K562 (cell line): ENCODE data around the gene ARMC8. TPM values are rescaled to one million over a fixed set of nuclear protein-coding genes. Genes with fewer than 3 reads are reported as not detected.

Experiments used
- ATAC-seq: fragments of 200-7000 bp; cut with Tn5 transposase; 3 replicates; pipeline ENCODE4 v1.9.1; 2020; ENCODE audit warnings: moderate library complexity
- BruUV-seq: library from RNA; stranded (reverse); fragments of 400-500 nt; replicated peaks from 2 replicates; lab custom pipeline; 2021; lab: Mats Ljungman, UMichigan
- CTCF ChIA-PET: fragments of 300-600 bp; formaldehyde crosslinking; extraction: SDS; loops from one replicate; lab custom pipeline; 2021; ENCODE audit warnings: low intra/inter-chr PET ratio; lab: Yijun Ruan, JAX
- POLR2A ChIA-PET: fragments of 300-600, 350-650 bp; sonication (Branson Sonifier 250); formaldehyde crosslinking; extraction: SDS; loops from one replicate; lab custom pipeline; 2021; ENCODE audit warnings: antibody characterized with exemption, inconsistent platforms; lab: Yijun Ruan, JAX
- DNase-seq, 4 experiments: peaks; one replicate each; pipeline versions ENCODE4 v3.0.0 to v3.0.0-alpha.2; 2011 to 2018; ENCODE audit warnings: low spot score in 3 of 4, mixed read lengths in 3 of 4; ENCODE audit errors: extremely low read depth in 1 of 4
- FAIRE-seq: peaks from 2 replicates; lab custom pipeline; 2011; peaks lifted over from hg19 to GRCh38; lab: Jason Lieb, UNC
- H2AFZ ChIP-seq: 2 replicates; pipeline ENCODE4 v1.6.0; 2011; ENCODE audit warnings: low read depth, low read length, control low read depth, inconsistent platforms
- H3K27ac ChIP-seq: fragments of 200-600 bp; 3 replicates; pipeline ENCODE4 v1.8.0; 2011; ENCODE audit warnings: low read depth, mild to moderate bottlenecking, control low read depth, inconsistent platforms, low read length, moderate library complexity, mixed read lengths; ENCODE audit errors: extremely low read depth
- H3K27me3 ChIP-seq, 2 experiments: fragments of 300-600 bp in 1 of 2; 2 replicates in 1 of 2; 3 replicates in 1 of 2; pipeline versions ENCODE4 v1.6.0 to v1.8.0; 2011; ENCODE audit warnings: inconsistent platforms in 2 of 2, low read length in 2 of 2, mild to moderate bottlenecking in 1 of 2, mixed read lengths in 1 of 2, moderate library complexity in 1 of 2; ENCODE audit not compliant: control insufficient read depth in 2 of 2, insufficient read depth in 2 of 2
- H3K36me3 ChIP-seq: fragments of 300-600 bp; 3 replicates; pipeline ENCODE4 v1.8.0; 2011; ENCODE audit warnings: mild to moderate bottlenecking, low read length, inconsistent platforms; ENCODE audit not compliant: control insufficient read depth, insufficient read depth
- H3K4me1 ChIP-seq, 2 experiments: fragments of 200-600 bp in 1 of 2; replicated peaks in 1 of 2; 2 replicates in 1 of 2; 3 replicates in 1 of 2; pipeline versions ENCODE4 v1.5.1 to v1.8.0; 2011; ENCODE audit warnings: inconsistent platforms in 2 of 2, low read length in 2 of 2, mild to moderate bottlenecking in 1 of 2, mixed read lengths in 1 of 2, moderate library complexity in 1 of 2; ENCODE audit not compliant: control insufficient read depth in 2 of 2, insufficient read depth in 2 of 2
- H3K4me2 ChIP-seq: 2 replicates; pipeline ENCODE4 v1.6.1; 2011; ENCODE audit warnings: low read length, control low read depth, inconsistent platforms, mixed read lengths; ENCODE audit not compliant: insufficient read depth
- H3K4me3 ChIP-seq: fragments of 200-600 bp; sonication (generic), shearing (Covaris generic); 2 replicates; pipeline ENCODE4 v1.5.1; 2016; ENCODE audit warnings: control low read depth, inconsistent platforms
- H3K79me2 ChIP-seq: fragments of 200-600 bp; 3 replicates; pipeline ENCODE4 v1.8.0; 2011; ENCODE audit warnings: low read length, inconsistent platforms; ENCODE audit not compliant: control insufficient read depth, insufficient read depth
- H3K9ac ChIP-seq, 2 experiments: 2 replicates each; pipeline versions ENCODE4 v1.6.0 to v1.6.1; 2011; ENCODE audit warnings: low read depth in 2 of 2, low read length in 2 of 2, control low read depth in 1 of 2, inconsistent platforms in 1 of 2, mild to moderate bottlenecking in 1 of 2, mixed read lengths in 1 of 2; ENCODE audit not compliant: insufficient read depth in 1 of 2
- H3K9me1 ChIP-seq: one replicate; pipeline ENCODE4 v1.6.0; 2011; ENCODE audit warnings: inconsistent platforms, mild to moderate bottlenecking, low read length, moderate library complexity; ENCODE audit not compliant: control insufficient read depth, insufficient read depth
- H3K9me3 ChIP-seq: replicated peaks from 2 replicates; pipeline ENCODE4 v1.5.1; 2011; ENCODE audit warnings: low read depth, low read length, inconsistent platforms; ENCODE audit not compliant: control insufficient read depth, insufficient read depth
- H4K20me1 ChIP-seq: replicated peaks from 2 replicates; pipeline ENCODE4 v1.6.1; 2011; ENCODE audit warnings: low read length, inconsistent platforms, mixed read lengths; ENCODE audit not compliant: control insufficient read depth, insufficient read depth
- PHB ChIP-seq: fragments of 250-450 bp; sonication (Bioruptor Pico); IDR thresholded peaks from 2 replicates; pipeline ENCODE4 v1.5.0; 2021
- SMAD3 ChIP-seq: fragments of 450-650 bp; formaldehyde crosslinking; conservative IDR thresholded peaks from 2 replicates; pipeline ENCODE4 v1.4.0; 2020; ENCODE audit warnings: mild to moderate bottlenecking
- ZNF668 ChIP-seq: fragments of 250-450 bp; sonication (Bioruptor Pico); IDR thresholded peaks from 2 replicates; pipeline ENCODE4 v1.8.0; 2022; ENCODE audit warnings: mild to moderate bottlenecking, inconsistent platforms
- WGBS: fragments of 100-300 bp; shearing (Covaris generic); methylation state at CpG from one replicate; pipeline ENCODE4 v1.1.6; 2016; ENCODE audit warnings: low coverage, mixed read lengths; ENCODE audit not compliant: insufficient coverage; ENCODE audit errors: missing lambda C conversion rate; 5-methylcytosine and 5-hydroxymethylcytosine counted together
- in situ Hi-C: fragments of 300-500 bp; cut with MboI; formaldehyde crosslinking; loops from 4 replicates; pipeline ENCODE4 v1.15.0; 2018; ENCODE audit warnings: inconsistent platforms, mixed read lengths
- intact Hi-C: fragments of 100-400 bp; cut with micrococcal nuclease; formaldehyde crosslinking; loops from 2 replicates; pipeline ENCODE4 v1.14.2; 2022
- polyA plus RNA-seq, 8 experiments: library from polyadenylated mRNA; depleted of rRNA in 4 of 8; stranded (reverse) in 5 of 8; unstranded in 3 of 8; fragments of >200 nt; fragmentation: Nextera tagmentation in 2 of 8; fragmentation: Illumina TruSeq in 1 of 8; extraction: Ambion mirVana in 2 of 8; extraction: Trizol in 1 of 8; gene quantifications; 2 replicates each; pipeline versions ENCODE4 v1.2.1 to v1.2.3, GENCODE V29; 2011 to 2014; ENCODE audit warnings: inconsistent platforms in 1 of 8, missing spikeins in 1 of 8
- total RNA-seq, 7 experiments: library from RNA; depleted of rRNA in 6 of 7; stranded (reverse); fragments of >200 nt in 6 of 7; fragmentation: Illumina TruSeq in 2 of 7; extraction: Trizol in 2 of 7; gene quantifications; 2 replicates each; pipeline versions ENCODE4 v1.2.1 to v1.2.3, GENCODE V29; 2011 to 2021; ENCODE audit warnings: low replicate concordance in 1 of 7
- TF ChIP-seq, protein P1 (sequence below): sonication (generic); formaldehyde crosslinking; IDR thresholded peaks from 2 replicates; pipeline ENCODE4 v1.8.0; 2022; ENCODE audit warnings: mild to moderate bottlenecking, missing genetic modification reagents
- TF ChIP-seq, protein P2 (sequence below): fragments of 450-650 bp; conservative IDR thresholded peaks from 2 replicates; pipeline ENCODE4 v1.6.1; 2016; ENCODE audit warnings: missing genetic modification characterization, low read depth, mild to moderate bottlenecking, control low read depth, missing compliant biosample characterization
- TF ChIP-seq, protein P3 (sequence below): fragments of 250-450 bp; sonication (Bioruptor Pico); IDR thresholded peaks from 2 replicates; pipeline ENCODE4 v1.4.0; 2020; ENCODE audit warnings: mild to moderate bottlenecking, moderate library complexity
- TF ChIP-seq, protein P4 (sequence below): fragments of 450-650 bp; formaldehyde crosslinking; IDR thresholded peaks from 2 replicates; pipeline ENCODE4 v1.4.0; 2020; ENCODE audit warnings: mild to moderate bottlenecking, mixed read lengths
- TF ChIP-seq, protein P5 (sequence below): fragments of 450-650 bp; IDR thresholded peaks from 2 replicates; pipeline ENCODE4 v1.6.1; 2017; ENCODE audit warnings: antibody characterized with exemption
- TF ChIP-seq, protein P6 (sequence below): IDR thresholded peaks from 2 replicates; pipeline ENCODE4 v1.6.1; 2014; ENCODE audit warnings: antibody characterized with exemption
- TF ChIP-seq, protein P7 (sequence below): sonication (generic); formaldehyde crosslinking; IDR thresholded peaks from 2 replicates; pipeline ENCODE4 v1.8.0; 2022; ENCODE audit warnings: missing genetic modification reagents, mild to moderate bottlenecking, borderline replicate concordance

Gene ARMC8
- total and polyA plus RNA-seq, 9 of the 15 experiments (the other 6 are each of a cell fraction or from before 2014, with no cell fraction given), result 22.4 to 76.1 (median 37.3) TPM

DNA sequence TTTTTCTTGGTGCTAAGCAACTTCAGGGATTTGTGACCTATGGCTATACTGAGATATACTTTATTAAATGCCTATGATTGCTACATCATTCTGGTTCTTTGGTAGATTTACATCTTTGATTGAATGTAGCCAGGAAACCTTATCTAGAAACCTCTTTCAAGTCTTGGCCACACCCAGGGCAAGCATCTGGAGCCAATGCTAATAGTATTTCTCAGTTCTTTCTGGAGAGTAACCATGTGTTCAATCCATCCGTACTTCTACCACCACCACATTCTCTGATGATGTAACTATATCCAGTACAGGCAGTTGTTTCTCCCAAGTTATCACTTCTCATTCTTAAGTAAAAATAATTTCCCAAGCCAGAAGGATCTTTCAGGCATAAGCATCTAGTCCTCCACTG is 73.5 kb downstream of the ARMC8 start:
- CTCF ChIA-PET, result no interaction called here
- BruUV-seq, result no TSS peak
- intact Hi-C loops, result no loop called here
- Histone ChIP-seq H3K4me3 (no peak overlapping the region), H3K9me1 (no peaks in the 10 kb centered on the region), H3K4me2 (no peak overlapping the region), H4K20me1 (no peaks in the 10 kb centered on the region), H3K9ac (no peak overlapping the region), H3K27ac (no peak overlapping the region), H3K79me2 (no peaks in the 10 kb centered on the region), H3K4me1 (no peaks in the 10 kb centered on the region; a peak in 1 of 5 replicates), H3K36me3 (peaks cover 24% of the 10 kb centered on the region; the same call in 2 of the 3 replicates), H3K9me3 (no peaks in the 10 kb centered on the region), H3K27me3 (no peaks in the 10 kb centered on the region), H2AFZ (no peak overlapping the region)
- in situ Hi-C loops, result no loop called here
- 67% methylated on average over 1 of the region's 1 CpG for WGBS
- POLR2A ChIA-PET, result no interaction called here
- DNase-seq (no peak), ATAC-seq (no peak), FAIRE-seq (no peak)
- TF ChIP-seq, protein P1, sequence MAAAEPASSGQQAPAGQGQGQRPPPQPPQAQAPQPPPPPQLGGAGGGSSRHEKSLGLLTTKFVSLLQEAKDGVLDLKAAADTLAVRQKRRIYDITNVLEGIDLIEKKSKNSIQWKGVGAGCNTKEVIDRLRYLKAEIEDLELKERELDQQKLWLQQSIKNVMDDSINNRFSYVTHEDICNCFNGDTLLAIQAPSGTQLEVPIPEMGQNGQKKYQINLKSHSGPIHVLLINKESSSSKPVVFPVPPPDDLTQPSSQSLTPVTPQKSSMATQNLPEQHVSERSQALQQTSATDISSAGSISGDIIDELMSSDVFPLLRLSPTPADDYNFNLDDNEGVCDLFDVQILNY, result no peak
- TF ChIP-seq, protein P2, sequence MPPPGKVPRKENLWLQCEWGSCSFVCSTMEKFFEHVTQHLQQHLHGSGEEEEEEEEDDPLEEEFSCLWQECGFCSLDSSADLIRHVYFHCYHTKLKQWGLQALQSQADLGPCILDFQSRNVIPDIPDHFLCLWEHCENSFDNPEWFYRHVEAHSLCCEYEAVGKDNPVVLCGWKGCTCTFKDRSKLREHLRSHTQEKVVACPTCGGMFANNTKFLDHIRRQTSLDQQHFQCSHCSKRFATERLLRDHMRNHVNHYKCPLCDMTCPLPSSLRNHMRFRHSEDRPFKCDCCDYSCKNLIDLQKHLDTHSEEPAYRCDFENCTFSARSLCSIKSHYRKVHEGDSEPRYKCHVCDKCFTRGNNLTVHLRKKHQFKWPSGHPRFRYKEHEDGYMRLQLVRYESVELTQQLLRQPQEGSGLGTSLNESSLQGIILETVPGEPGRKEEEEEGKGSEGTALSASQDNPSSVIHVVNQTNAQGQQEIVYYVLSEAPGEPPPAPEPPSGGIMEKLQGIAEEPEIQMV, result no peak
- TF ChIP-seq, protein P3, sequence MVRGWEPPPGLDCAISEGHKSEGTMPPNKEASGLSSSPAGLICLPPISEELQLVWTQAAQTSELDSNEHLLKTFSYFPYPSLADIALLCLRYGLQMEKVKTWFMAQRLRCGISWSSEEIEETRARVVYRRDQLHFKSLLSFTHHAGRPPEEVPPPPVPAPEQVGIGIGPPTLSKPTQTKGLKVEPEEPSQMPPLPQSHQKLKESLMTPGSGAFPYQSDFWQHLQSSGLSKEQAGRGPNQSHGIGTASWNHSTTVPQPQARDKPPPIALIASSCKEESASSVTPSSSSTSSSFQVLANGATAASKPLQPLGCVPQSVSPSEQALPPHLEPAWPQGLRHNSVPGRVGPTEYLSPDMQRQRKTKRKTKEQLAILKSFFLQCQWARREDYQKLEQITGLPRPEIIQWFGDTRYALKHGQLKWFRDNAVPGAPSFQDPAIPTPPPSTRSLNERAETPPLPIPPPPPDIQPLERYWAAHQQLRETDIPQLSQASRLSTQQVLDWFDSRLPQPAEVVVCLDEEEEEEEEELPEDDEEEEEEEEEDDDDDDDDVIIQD (CRISPR knock-in tag), result no peak
- TF ChIP-seq ZNF668 (CRISPR knock-in tag) (no peak), SMAD3 (CRISPR knock-in tag) (no peak), PHB (CRISPR knock-in tag) (no peak)
- TF ChIP-seq, protein P4, sequence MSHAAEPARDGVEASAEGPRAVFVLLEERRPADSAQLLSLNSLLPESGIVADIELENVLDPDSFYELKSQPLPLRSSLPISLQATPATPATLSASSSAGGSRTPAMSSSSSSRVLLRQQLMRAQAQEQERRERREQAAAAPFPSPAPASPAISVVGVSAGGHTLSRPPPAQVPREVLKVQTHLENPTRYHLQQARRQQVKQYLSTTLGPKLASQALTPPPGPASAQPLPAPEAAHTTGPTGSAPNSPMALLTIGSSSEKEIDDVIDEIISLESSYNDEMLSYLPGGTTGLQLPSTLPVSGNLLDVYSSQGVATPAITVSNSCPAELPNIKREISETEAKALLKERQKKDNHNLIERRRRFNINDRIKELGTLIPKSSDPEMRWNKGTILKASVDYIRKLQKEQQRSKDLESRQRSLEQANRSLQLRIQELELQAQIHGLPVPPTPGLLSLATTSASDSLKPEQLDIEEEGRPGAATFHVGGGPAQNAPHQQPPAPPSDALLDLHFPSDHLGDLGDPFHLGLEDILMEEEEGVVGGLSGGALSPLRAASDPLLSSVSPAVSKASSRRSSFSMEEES (CRISPR knock-in tag), result no peak
- TF ChIP-seq, protein P5, sequence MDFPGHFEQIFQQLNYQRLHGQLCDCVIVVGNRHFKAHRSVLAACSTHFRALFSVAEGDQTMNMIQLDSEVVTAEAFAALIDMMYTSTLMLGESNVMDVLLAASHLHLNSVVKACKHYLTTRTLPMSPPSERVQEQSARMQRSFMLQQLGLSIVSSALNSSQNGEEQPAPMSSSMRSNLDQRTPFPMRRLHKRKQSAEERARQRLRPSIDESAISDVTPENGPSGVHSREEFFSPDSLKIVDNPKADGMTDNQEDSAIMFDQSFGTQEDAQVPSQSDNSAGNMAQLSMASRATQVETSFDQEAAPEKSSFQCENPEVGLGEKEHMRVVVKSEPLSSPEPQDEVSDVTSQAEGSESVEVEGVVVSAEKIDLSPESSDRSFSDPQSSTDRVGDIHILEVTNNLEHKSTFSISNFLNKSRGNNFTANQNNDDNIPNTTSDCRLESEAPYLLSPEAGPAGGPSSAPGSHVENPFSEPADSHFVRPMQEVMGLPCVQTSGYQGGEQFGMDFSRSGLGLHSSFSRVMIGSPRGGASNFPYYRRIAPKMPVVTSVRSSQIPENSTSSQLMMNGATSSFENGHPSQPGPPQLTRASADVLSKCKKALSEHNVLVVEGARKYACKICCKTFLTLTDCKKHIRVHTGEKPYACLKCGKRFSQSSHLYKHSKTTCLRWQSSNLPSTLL, result no peak
- TF ChIP-seq, protein P6, sequence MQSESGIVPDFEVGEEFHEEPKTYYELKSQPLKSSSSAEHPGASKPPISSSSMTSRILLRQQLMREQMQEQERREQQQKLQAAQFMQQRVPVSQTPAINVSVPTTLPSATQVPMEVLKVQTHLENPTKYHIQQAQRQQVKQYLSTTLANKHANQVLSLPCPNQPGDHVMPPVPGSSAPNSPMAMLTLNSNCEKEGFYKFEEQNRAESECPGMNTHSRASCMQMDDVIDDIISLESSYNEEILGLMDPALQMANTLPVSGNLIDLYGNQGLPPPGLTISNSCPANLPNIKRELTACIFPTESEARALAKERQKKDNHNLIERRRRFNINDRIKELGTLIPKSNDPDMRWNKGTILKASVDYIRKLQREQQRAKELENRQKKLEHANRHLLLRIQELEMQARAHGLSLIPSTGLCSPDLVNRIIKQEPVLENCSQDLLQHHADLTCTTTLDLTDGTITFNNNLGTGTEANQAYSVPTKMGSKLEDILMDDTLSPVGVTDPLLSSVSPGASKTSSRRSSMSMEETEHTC, result no peak
- TF ChIP-seq, protein P7, sequence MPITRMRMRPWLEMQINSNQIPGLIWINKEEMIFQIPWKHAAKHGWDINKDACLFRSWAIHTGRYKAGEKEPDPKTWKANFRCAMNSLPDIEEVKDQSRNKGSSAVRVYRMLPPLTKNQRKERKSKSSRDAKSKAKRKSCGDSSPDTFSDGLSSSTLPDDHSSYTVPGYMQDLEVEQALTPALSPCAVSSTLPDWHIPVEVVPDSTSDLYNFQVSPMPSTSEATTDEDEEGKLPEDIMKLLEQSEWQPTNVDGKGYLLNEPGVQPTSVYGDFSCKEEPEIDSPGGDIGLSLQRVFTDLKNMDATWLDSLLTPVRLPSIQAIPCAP, result no peak
